IPS-15b (cell line): ENCODE results near the gene ZNF540.

Experiments
- H3K27me3 ChIP-seq: one replicate; pipeline ENCODE4 v1.6.1; 2013; ENCODE audit warnings: low read length; ENCODE audit not compliant: control insufficient read depth, insufficient read depth
- H3K36me3 ChIP-seq: one replicate; pipeline ENCODE4 v1.6.1; 2013; ENCODE audit warnings: low read length; ENCODE audit not compliant: control insufficient read depth, insufficient read depth
- H3K4me1 ChIP-seq: one replicate; pipeline ENCODE4 v1.6.1; 2013; ENCODE audit warnings: mild to moderate bottlenecking, low read length; ENCODE audit not compliant: control insufficient read depth, insufficient read depth
- H3K4me3 ChIP-seq: one replicate; pipeline ENCODE4 v1.5.1; 2013; ENCODE audit warnings: low read depth, low read length
- H3K9ac ChIP-seq: one replicate; pipeline ENCODE4 v1.6.1; 2013; ENCODE audit warnings: low read depth, mild to moderate bottlenecking, low read length
- H3K9me3 ChIP-seq: one replicate; pipeline ENCODE4 v1.6.1; 2013; ENCODE audit warnings: mild to moderate bottlenecking, low read length; ENCODE audit not compliant: control insufficient read depth, insufficient read depth

Gene ZNF540

GRCh38 chr19:37594304-37594981 is at the start of gene ZNF540, which contains the start of gene ZNF571:
TSS of gene ZNF540 (plus strand) at chr19:37594876. CDS start at chr19:37598448, 3,572 bp downstream.
TSS of gene ZNF571 (minus strand) at chr19:37594792. CDS start at chr19:37586676, 8,116 bp downstream.
- peaks cover 10% of the 10 kb centered on the region for H3K27me3 ChIP-seq
- no peaks in the 10 kb centered on the region for H3K9me3 ChIP-seq
- H3K9ac ChIP-seq: peak within 1 kb of the TSS; percentile 79
- H3K4me3 ChIP-seq: peak within 1 kb of the TSS; percentile 68
- H3K36me3 ChIP-seq: no peaks in the 10 kb centered on the region
- H3K4me1 ChIP-seq: no peaks in the 10 kb centered on the region

GRCh38 chr19:37551129-37551993 is 43.3 kb upstream of the ZNF540 start:
- peaks cover 3% of the 10 kb centered on the region for H3K36me3 ChIP-seq
- peak overlapping the region; percentile 35 for H3K4me3 ChIP-seq
- H3K27me3 ChIP-seq: no peaks in the 10 kb centered on the region
- no peaks in the 10 kb centered on the region for H3K4me1 ChIP-seq
- H3K9me3 ChIP-seq: peaks cover 29% of the 10 kb centered on the region
- H3K9ac ChIP-seq: no peak overlapping the region

- Histone ChIP-seq H3K4me3 (no peak overlapping the region), H3K36me3 (peaks cover 11% of the 10 kb centered on the region), H3K27me3 (no peaks in the 10 kb centered on the region), H3K4me1 (no peaks in the 10 kb centered on the region), H3K9me3 (peaks cover 58% of the 10 kb centered on the region), H3K9ac (no peak overlapping the region)
Measured at GRCh38 chr19:37563518-37563917, 31.2 kb upstream of the ZNF540 start.

GRCh38 chr19:37564624-37565369 is 29.9 kb upstream of the ZNF540 start:
- H3K4me3 ChIP-seq: no peak overlapping the region
- H3K9me3 ChIP-seq: peaks cover 55% of the 10 kb centered on the region
- H3K27me3 ChIP-seq: no peaks in the 10 kb centered on the region
- no peak overlapping the region for H3K9ac ChIP-seq
- H3K36me3 ChIP-seq: peaks cover 11% of the 10 kb centered on the region
- no peaks in the 10 kb centered on the region for H3K4me1 ChIP-seq

- H3K27me3 ChIP-seq: no peaks in the 10 kb centered on the region
- peaks cover 11% of the 10 kb centered on the region for H3K36me3 ChIP-seq
- no peaks in the 10 kb centered on the region for H3K4me1 ChIP-seq
- H3K4me3 ChIP-seq: no peak overlapping the region
- H3K9me3 ChIP-seq: peaks cover 55% of the 10 kb centered on the region
- no peak overlapping the region for H3K9ac ChIP-seq
Measured at GRCh38 chr19:37565370-37565669, 29.4 kb upstream of the ZNF540 start.

GRCh38 chr19:37572203-37572602 is 22.5 kb upstream of the ZNF540 start:
- no peaks in the 10 kb centered on the region for H3K4me1 ChIP-seq
- no peak overlapping the region for H3K9ac ChIP-seq
- no peak overlapping the region for H3K4me3 ChIP-seq
- H3K27me3 ChIP-seq: no peaks in the 10 kb centered on the region
- H3K9me3 ChIP-seq: peaks cover 18% of the 10 kb centered on the region
- peaks cover 4% of the 10 kb centered on the region for H3K36me3 ChIP-seq

- H3K36me3 ChIP-seq: no peaks in the 10 kb centered on the region
- H3K4me3 ChIP-seq: no peak overlapping the region
- H3K9me3 ChIP-seq: peaks cover 6% of the 10 kb centered on the region
- H3K9ac ChIP-seq: no peak overlapping the region
- no peaks in the 10 kb centered on the region for H3K4me1 ChIP-seq
- H3K27me3 ChIP-seq: no peaks in the 10 kb centered on the region
Measured at GRCh38 chr19:37583340-37583739, 11.3 kb upstream of the ZNF540 start.

GRCh38 chr19:37593996-37594303 is 726 bp upstream of the ZNF540 start:
- no peaks in the 10 kb centered on the region for H3K36me3 ChIP-seq
- peaks cover 10% of the 10 kb centered on the region for H3K27me3 ChIP-seq
- peak overlapping the region; percentile 68 for H3K4me3 ChIP-seq
- H3K9ac ChIP-seq: peak overlapping the region; percentile 79
- H3K4me1 ChIP-seq: no peaks in the 10 kb centered on the region
- no peaks in the 10 kb centered on the region for H3K9me3 ChIP-seq

GRCh38 chr19:37594982-37595382 is 306 bp downstream of the ZNF540 start:
- H3K4me1 ChIP-seq: no peaks in the 10 kb centered on the region
- no peaks in the 10 kb centered on the region for H3K9me3 ChIP-seq
- H3K9ac ChIP-seq: no peak overlapping the region
- no peaks in the 10 kb centered on the region for H3K36me3 ChIP-seq
- H3K27me3 ChIP-seq: peaks cover 10% of the 10 kb centered on the region
- peak overlapping the region; percentile 68 for H3K4me3 ChIP-seq

- Histone ChIP-seq H3K4me1 (no peaks in the 10 kb centered on the region), H3K36me3 (peaks cover 6% of the 10 kb centered on the region), H3K9ac (no peak overlapping the region), H3K27me3 (no peaks in the 10 kb centered on the region), H3K9me3 (peaks cover 23% of the 10 kb centered on the region), H3K4me3 (no peak overlapping the region)
Measured at GRCh38 chr19:37635076-37636056, 40.7 kb downstream of the ZNF540 start.

- peaks cover 2% of the 10 kb centered on the region for H3K36me3 ChIP-seq
- H3K9me3 ChIP-seq: no peaks in the 10 kb centered on the region
- H3K9ac ChIP-seq: no peak overlapping the region
- H3K27me3 ChIP-seq: peaks cover 13% of the 10 kb centered on the region
- peaks cover 4% of the 10 kb centered on the region for H3K4me1 ChIP-seq
- H3K4me3 ChIP-seq: peak overlapping the region; percentile 94
Measured at GRCh38 chr19:37654118-37654517, 59.4 kb downstream of the ZNF540 start.
